ENCODE data around the gene MACROD2. TPM values are rescaled to one million over a fixed set of nuclear protein-coding genes. Genes with fewer than 3 reads are reported as not detected.

The MACROD2 gene
- polyA plus RNA-seq, 1 donor from 2014 or later: 23.2 TPM

DNA sequence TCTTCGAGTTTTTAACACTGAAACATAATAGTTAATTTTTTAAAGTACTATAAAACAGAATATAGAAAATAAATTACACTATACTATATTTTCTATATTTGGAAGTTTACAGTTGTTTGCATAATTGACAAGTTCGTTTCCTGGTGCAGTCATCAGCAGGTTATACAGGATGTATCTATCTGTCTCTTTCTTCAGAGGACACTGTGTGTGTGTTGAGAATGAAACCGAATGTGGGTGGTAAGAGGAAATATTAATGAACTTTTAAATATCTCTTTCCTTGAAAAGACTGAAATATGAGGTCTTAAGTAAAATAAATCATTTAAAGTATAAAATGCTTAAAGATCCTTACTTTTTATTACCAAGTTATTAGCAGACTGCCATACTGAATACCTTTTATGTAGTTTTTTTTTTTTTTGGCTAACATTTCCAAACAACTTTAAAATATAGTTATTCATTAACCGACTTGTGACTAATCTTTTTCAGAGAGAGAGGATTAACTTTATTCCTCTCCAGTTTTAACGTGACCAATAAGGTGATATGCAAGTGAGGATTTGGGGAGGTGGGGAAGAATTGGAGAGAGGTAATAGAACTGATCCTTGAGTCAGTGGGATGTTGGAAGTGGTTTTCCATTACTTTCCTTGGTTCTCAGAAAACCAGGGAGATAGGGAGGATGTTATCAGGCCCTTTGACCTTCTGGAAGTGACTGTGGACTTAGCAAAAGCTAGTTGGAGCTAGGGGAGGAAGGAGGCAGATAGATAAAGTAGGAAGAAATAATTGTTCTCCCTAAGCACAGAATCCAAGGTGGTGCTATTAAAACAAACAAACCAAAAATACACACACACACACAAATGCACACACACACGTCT, 722.1 kb downstream of the MACROD2 start:
- no peak overlapping the region for H3K27ac ChIP-seq (ENCODE audit: low read length)
- no peaks in the 10 kb centered on the region for H3K36me3 ChIP-seq (ENCODE audit: insufficient read depth, low read length)
- H3K79me2 ChIP-seq (replicated peaks; ENCODE audit: insufficient read depth, low read length): no peaks in the 10 kb centered on the region
- H2AFZ ChIP-seq (ENCODE audit: low read depth, low read length): no peak overlapping the region
- H3K9ac ChIP-seq (ENCODE audit: low read length): no peak overlapping the region
- H4K20me1 ChIP-seq (ENCODE audit: insufficient read depth): no peaks in the 10 kb centered on the region
- H3K4me2 ChIP-seq (ENCODE audit: low read length): no peak overlapping the region
- no peaks in the 10 kb centered on the region for H3K27me3 ChIP-seq (ENCODE audit: insufficient read depth, low read depth, low read length)
- H3F3A ChIP-seq (ENCODE audit: insufficient read depth, low read length, poor library complexity, severe bottlenecking): no peaks in the 10 kb centered on the region
- no peak for TF ChIP-seq CTCF (IDR thresholded peaks at IDR 0.05; ENCODE audit: poor library complexity, severe bottlenecking)
- TF ChIP-seq, protein P1, sequence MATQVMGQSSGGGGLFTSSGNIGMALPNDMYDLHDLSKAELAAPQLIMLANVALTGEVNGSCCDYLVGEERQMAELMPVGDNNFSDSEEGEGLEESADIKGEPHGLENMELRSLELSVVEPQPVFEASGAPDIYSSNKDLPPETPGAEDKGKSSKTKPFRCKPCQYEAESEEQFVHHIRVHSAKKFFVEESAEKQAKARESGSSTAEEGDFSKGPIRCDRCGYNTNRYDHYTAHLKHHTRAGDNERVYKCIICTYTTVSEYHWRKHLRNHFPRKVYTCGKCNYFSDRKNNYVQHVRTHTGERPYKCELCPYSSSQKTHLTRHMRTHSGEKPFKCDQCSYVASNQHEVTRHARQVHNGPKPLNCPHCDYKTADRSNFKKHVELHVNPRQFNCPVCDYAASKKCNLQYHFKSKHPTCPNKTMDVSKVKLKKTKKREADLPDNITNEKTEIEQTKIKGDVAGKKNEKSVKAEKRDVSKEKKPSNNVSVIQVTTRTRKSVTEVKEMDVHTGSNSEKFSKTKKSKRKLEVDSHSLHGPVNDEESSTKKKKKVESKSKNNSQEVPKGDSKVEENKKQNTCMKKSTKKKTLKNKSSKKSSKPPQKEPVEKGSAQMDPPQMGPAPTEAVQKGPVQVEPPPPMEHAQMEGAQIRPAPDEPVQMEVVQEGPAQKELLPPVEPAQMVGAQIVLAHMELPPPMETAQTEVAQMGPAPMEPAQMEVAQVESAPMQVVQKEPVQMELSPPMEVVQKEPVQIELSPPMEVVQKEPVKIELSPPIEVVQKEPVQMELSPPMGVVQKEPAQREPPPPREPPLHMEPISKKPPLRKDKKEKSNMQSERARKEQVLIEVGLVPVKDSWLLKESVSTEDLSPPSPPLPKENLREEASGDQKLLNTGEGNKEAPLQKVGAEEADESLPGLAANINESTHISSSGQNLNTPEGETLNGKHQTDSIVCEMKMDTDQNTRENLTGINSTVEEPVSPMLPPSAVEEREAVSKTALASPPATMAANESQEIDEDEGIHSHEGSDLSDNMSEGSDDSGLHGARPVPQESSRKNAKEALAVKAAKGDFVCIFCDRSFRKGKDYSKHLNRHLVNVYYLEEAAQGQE (IDR thresholded peaks at IDR 0.05; ENCODE audit: borderline replicate concordance): no peak
- no peak for TF ChIP-seq POLR2AphosphoS5 (IDR thresholded peaks at IDR 0.05)
- TF ChIP-seq SMC3 (conservative IDR thresholded peaks at IDR 0.05; ENCODE audit: poor library complexity): no peak
- TF ChIP-seq RAD21 (conservative IDR thresholded peaks at IDR 0.05): no peak
- TF ChIP-seq MXI1 (conservative IDR thresholded peaks at IDR 0.05; ENCODE audit: poor library complexity, severe bottlenecking): no peak
- TF ChIP-seq EZH2 (IDR thresholded peaks at IDR 0.05; ENCODE audit: borderline replicate concordance, insufficient read depth, low read length, poor library complexity, severe bottlenecking): no peak
- TF ChIP-seq TAF1 (IDR thresholded peaks at IDR 0.05; ENCODE audit: low read depth): no peak
- no peak for TF ChIP-seq EP300 (conservative IDR thresholded peaks at IDR 0.05; ENCODE audit: poor library complexity, severe bottlenecking)
- H3K4me3 ChIP-seq (ENCODE audit: low read length): no peak overlapping the region
- no peaks in the 10 kb centered on the region for H3K9me3 ChIP-seq (ENCODE audit: low read length)
- H3K9me2 ChIP-seq (ENCODE audit: insufficient read depth, low read length): no peaks in the 10 kb centered on the region

GRCh38 chr20:14720251-14720650, 724.9 kb downstream of the MACROD2 start:
- no peak overlapping the region for H3K4me3 ChIP-seq (ENCODE audit: low read length)
- no peaks in the 10 kb centered on the region for H4K20me1 ChIP-seq (ENCODE audit: insufficient read depth)
- H3F3A ChIP-seq (ENCODE audit: insufficient read depth, low read length, poor library complexity, severe bottlenecking): no peaks in the 10 kb centered on the region
- H3K79me2 ChIP-seq (replicated peaks; ENCODE audit: insufficient read depth, low read length): no peaks in the 10 kb centered on the region
- no peak overlapping the region for H3K27ac ChIP-seq (ENCODE audit: low read length)
- TF ChIP-seq TAF1 (IDR thresholded peaks at IDR 0.05; ENCODE audit: low read depth): no peak
- TF ChIP-seq, protein P1 (IDR thresholded peaks at IDR 0.05; ENCODE audit: borderline replicate concordance): no peak
- TF ChIP-seq CTCF (IDR thresholded peaks at IDR 0.05; ENCODE audit: poor library complexity, severe bottlenecking): no peak
- no peak for TF ChIP-seq SMC3 (conservative IDR thresholded peaks at IDR 0.05; ENCODE audit: poor library complexity)
- no peak for TF ChIP-seq POLR2AphosphoS5 (IDR thresholded peaks at IDR 0.05)
- no peak for TF ChIP-seq MXI1 (conservative IDR thresholded peaks at IDR 0.05; ENCODE audit: poor library complexity, severe bottlenecking)
- TF ChIP-seq RAD21 (conservative IDR thresholded peaks at IDR 0.05): no peak
- no peak for TF ChIP-seq EZH2 (IDR thresholded peaks at IDR 0.05; ENCODE audit: borderline replicate concordance, insufficient read depth, low read length, poor library complexity, severe bottlenecking)
- no peak for TF ChIP-seq EP300 (conservative IDR thresholded peaks at IDR 0.05; ENCODE audit: poor library complexity, severe bottlenecking)
- H3K9me2 ChIP-seq (ENCODE audit: insufficient read depth, low read length): no peaks in the 10 kb centered on the region
- H3K9ac ChIP-seq (ENCODE audit: low read length): no peak overlapping the region
- H3K9me3 ChIP-seq (ENCODE audit: low read length): no peaks in the 10 kb centered on the region
- no peaks in the 10 kb centered on the region for H3K27me3 ChIP-seq (ENCODE audit: insufficient read depth, low read depth, low read length)
- no peak overlapping the region for H2AFZ ChIP-seq (ENCODE audit: low read depth, low read length)
- H3K36me3 ChIP-seq (ENCODE audit: insufficient read depth, low read length): no peaks in the 10 kb centered on the region
- H3K4me2 ChIP-seq (ENCODE audit: low read length): no peak overlapping the region
